Measurements from ENCODE around the gene SCN3B. TPM values are rescaled to one million over a fixed set of nuclear protein-coding genes. Genes with fewer than 3 reads are reported as not detected.

SCN3B gene
- polyA plus RNA-seq, 1 donor (not counting 4 experiments of a cell fraction or from before 2014, with no cell fraction given): 0.08 TPM

DNA sequence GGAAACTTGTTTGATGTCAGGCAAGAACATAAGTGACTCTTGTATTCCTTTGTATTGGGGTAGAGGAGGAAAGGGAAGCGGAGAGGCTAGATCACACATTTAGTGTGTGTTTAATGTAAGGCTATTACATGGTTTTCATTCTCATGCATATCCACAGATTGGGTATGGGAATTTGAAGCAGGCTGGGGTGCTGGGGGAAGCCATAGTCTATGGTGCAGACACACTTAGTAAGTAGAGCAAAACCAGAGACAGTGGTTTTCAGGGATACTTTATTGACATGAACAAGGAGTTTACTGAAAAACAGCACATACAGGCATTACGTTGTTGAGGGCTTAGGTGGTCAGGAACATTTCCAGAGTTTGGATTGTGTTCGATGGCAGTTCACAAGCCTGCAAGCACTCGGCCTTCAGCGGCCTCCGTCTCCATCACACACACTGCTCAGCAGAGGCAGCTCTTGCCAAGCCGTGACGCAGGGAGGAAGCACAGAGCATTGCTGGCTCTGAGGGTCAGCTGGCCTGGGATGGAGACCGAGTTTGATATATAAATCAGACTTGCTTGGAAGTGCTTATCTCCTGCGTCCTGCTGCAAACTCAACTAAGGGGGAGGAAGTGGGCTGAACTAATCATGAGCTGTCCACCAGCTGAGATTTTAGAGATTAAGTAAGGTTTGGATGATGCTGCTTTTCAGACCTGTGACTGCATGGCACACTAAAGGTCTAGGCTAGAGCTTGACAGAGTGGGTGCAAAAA, 25.3 kb downstream of the SCN3B start:
- FAIRE-seq (no peak), DNase-seq (ENCODE audit: low read depth, low spot score) (no peak)
- Histone ChIP-seq H3K9me1 (ENCODE audit: control insufficient read depth, extremely low read depth, insufficient read depth, low read length) (no peaks in the 10 kb centered on the region), H2AFZ (ENCODE audit: control insufficient read depth, low read length) (no peak overlapping the region), H3K27me3 (ENCODE audit: control insufficient read depth, extremely low read depth, insufficient read depth, low read length) (peaks cover 6% of the 10 kb centered on the region), H3K27ac (ENCODE audit: control insufficient read depth, insufficient read depth, low read length) (no peak overlapping the region), H3K4me3 (ENCODE audit: control insufficient read depth in 2 of 3, extremely low read depth in 1 of 3, insufficient read depth in 2 of 3, low read depth in 1 of 3, low read length in 3 of 3) (no peak overlapping the region), H3K4me2 (ENCODE audit: control insufficient read depth, extremely low read depth, insufficient read depth, low read depth, low read length) (no peak overlapping the region), H3K9me3 (ENCODE audit: control insufficient read depth, low read depth, low read length) (no peaks in the 10 kb centered on the region), H3K9ac (ENCODE audit: control insufficient read depth, extremely low read depth, insufficient read depth, low read length) (no peak overlapping the region), H3K4me1 (ENCODE audit: control insufficient read depth, extremely low read depth, insufficient read depth, low read length) (no peaks in the 10 kb centered on the region), H4K20me1 (ENCODE audit: control insufficient read depth, extremely low read depth, insufficient read depth, low read length) (peaks cover 2% of the 10 kb centered on the region), H3K79me2 (ENCODE audit: control insufficient read depth, insufficient read depth, low read length) (no peaks in the 10 kb centered on the region), H3K36me3 (ENCODE audit: control insufficient read depth in 2 of 2, extremely low read depth in 1 of 2, insufficient read depth in 2 of 2, low read length in 2 of 2) (no peaks in the 10 kb centered on the region)
- dilution Hi-C loops (cut with MboI; ENCODE audit: extremely low pct_ligation_motif_present, low sequenced_read_pairs): no loop called here
- no peak for TF ChIP-seq EZH2 (IDR thresholded peaks at IDR 0.05; ENCODE audit: low read length)
- TF ChIP-seq, protein P1, sequence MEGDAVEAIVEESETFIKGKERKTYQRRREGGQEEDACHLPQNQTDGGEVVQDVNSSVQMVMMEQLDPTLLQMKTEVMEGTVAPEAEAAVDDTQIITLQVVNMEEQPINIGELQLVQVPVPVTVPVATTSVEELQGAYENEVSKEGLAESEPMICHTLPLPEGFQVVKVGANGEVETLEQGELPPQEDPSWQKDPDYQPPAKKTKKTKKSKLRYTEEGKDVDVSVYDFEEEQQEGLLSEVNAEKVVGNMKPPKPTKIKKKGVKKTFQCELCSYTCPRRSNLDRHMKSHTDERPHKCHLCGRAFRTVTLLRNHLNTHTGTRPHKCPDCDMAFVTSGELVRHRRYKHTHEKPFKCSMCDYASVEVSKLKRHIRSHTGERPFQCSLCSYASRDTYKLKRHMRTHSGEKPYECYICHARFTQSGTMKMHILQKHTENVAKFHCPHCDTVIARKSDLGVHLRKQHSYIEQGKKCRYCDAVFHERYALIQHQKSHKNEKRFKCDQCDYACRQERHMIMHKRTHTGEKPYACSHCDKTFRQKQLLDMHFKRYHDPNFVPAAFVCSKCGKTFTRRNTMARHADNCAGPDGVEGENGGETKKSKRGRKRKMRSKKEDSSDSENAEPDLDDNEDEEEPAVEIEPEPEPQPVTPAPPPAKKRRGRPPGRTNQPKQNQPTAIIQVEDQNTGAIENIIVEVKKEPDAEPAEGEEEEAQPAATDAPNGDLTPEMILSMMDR (optimal IDR thresholded peaks at IDR 0.05 in 1 of 3, IDR thresholded peaks at IDR 0.05 in 1 of 3, conservative IDR thresholded peaks at IDR 0.05 in 1 of 3; ENCODE audit: extremely low read depth in 1 of 3, insufficient read depth in 2 of 3, low read length in 3 of 3): no peak

DNA sequence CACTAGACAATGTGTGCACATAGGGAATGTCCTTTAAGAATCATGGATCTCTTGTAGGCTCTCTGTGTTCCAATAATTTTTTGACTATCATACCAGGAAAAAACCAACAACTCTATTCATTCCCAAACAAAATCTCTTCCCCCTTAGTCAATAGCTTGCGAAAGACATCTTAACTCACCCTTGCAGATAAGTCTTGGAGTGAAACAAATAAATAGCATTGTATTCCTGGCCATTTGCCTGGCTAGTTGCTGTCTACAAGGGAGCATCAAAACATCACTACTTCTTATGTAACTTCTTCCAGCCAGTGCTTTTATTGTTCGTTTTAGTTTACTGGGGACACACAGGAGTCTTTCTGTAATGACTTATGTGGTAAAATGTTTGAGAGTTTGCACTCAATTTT, 29.4 kb downstream of the SCN3B start:
- Histone ChIP-seq H3K27ac (ENCODE audit: control insufficient read depth, insufficient read depth, low read length) (no peak overlapping the region), H3K9ac (ENCODE audit: control insufficient read depth, extremely low read depth, insufficient read depth, low read length) (no peak overlapping the region), H3K9me3 (ENCODE audit: control insufficient read depth, low read depth, low read length) (no peaks in the 10 kb centered on the region), H3K36me3 (ENCODE audit: control insufficient read depth in 2 of 2, extremely low read depth in 1 of 2, insufficient read depth in 2 of 2, low read length in 2 of 2) (no peaks in the 10 kb centered on the region), H3K4me2 (ENCODE audit: control insufficient read depth, extremely low read depth, insufficient read depth, low read depth, low read length) (no peak overlapping the region), H4K20me1 (ENCODE audit: control insufficient read depth, extremely low read depth, insufficient read depth, low read length) (peaks cover 2% of the 10 kb centered on the region), H3K79me2 (ENCODE audit: control insufficient read depth, insufficient read depth, low read length) (no peaks in the 10 kb centered on the region), H3K4me3 (ENCODE audit: control insufficient read depth in 2 of 3, extremely low read depth in 1 of 3, insufficient read depth in 2 of 3, low read depth in 1 of 3, low read length in 3 of 3) (no peak overlapping the region), H3K9me1 (ENCODE audit: control insufficient read depth, extremely low read depth, insufficient read depth, low read length) (no peaks in the 10 kb centered on the region), H3K27me3 (ENCODE audit: control insufficient read depth, extremely low read depth, insufficient read depth, low read length) (peaks cover 6% of the 10 kb centered on the region), H2AFZ (ENCODE audit: control insufficient read depth, low read length) (no peak overlapping the region), H3K4me1 (ENCODE audit: control insufficient read depth, extremely low read depth, insufficient read depth, low read length) (no peaks in the 10 kb centered on the region)
- DNase-seq (ENCODE audit: low read depth, low spot score): no peak
- dilution Hi-C loops (cut with MboI; ENCODE audit: extremely low pct_ligation_motif_present, low sequenced_read_pairs): no loop called here
- FAIRE-seq: no peak
- TF ChIP-seq EZH2 (IDR thresholded peaks at IDR 0.05; ENCODE audit: low read length): no peak
- TF ChIP-seq, protein P1 (optimal IDR thresholded peaks at IDR 0.05 in 1 of 3, IDR thresholded peaks at IDR 0.05 in 1 of 3, conservative IDR thresholded peaks at IDR 0.05 in 1 of 3; ENCODE audit: extremely low read depth in 1 of 3, insufficient read depth in 2 of 3, low read length in 3 of 3): no peak
